GM19328 (cell line): ENCODE data around the gene MSL1.
"Not testable (repeated sequence)": the region's sequence is repeated elsewhere in the genome, so short reads cannot be mapped to it uniquely, and the experiment has no call there.

Source experiments
- ATAC-seq: cut with Tn5 transposase; IDR thresholded peaks from one replicate; pipeline ENCODE4 v1.9.1; 2021; ENCODE audit warnings: mild to moderate bottlenecking, moderate library complexity; ENCODE audit not compliant: unreplicated experiment

The MSL1 gene

DNA sequence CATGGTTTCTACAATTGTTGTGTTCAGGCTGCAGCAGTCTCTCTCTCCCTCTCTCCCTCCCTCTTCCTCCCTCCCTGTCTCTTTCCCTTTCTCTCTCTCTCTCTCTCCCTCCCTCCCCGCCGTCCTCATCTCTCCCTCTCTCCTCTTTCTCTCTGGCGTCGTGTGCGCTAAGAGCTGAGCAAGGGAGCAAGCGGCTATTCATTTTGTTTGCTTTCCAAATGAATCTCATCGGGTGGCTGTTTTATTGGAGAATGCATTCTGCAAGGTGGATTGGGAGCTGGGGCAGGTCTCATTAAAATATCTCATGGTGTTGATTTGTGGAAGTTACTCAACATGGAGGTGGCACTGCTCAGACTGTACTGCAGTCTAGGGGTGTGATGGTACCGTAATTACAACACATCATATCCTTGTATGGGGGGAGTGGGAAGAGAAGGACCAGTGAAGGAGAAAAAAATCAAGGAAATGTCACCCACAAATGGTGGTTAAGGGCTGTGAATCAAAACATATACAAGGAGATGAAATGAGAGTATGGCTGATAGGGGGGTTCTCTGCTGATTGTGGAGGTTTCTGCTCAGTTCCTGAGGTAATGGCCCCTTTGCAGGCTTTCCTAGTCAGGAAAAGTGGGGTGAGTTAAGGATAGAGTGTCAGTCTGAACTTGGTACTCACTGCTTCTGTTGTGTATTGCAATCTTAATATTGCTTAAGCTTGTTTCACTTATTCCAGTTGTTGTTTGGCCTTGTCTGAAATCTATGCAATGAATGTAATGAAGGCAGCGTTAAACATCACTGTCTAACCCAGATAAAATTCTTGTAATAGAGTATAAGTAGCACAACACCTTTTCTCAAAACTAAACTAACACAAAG is 2.7 kb downstream of the MSL1 start:
- ATAC-seq = no peak

DNA sequence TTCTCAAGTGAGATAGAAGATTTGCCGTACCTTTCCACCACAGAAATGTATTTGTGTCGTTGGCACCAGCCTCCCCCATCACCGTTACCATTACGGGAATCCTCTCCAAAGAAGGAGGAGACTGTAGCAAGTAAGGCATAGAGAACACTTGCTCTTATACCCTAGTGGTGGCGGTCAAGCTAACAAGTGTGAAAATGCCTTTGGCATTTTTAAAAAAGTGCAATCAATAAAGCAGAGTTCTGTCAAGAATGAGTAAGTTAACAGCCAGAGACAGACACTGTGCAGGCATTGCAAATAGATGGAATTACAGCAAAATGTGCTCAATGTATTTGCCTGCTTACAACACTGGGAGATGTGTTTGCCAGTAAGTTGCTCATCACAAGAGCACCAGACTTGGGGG is 7.7 kb downstream of the MSL1 start:
- ATAC-seq = no peak

DNA sequence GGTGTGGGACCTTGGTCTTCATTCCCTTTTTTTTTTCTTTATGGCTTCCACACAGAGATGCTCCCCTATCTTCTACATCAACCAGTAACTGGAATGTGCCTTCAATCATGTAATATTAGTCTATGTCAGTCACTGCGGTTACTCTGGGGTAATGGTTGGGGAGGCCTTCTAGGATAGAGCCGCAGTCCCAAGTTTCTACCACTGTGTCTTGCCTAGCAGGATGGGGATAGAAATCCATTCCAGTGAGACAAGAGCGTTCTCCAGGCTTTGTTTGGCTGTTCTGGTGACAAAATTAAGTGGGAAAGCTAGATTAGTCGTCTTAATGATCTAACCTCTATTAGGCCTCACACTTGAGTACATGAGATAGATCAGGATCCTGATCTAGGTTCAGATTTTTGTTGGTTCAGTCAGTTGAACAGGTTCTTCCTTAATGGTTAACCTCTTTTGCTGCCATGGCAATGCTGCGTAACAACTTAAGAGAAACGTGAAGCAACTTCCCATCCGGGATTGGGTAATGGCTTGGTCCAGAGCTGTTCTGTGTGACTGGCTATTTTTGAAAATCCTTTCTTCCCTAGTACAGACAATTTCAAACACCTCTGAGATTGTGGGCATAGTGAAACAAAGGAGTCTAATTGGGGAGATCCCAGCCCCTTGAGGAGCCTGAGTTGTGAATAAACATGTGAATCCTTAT is 8.7 kb downstream of the MSL1 start:
- no peak for ATAC-seq

- ATAC-seq = no peak
Observed at GRCh38 chr17:40134184-40134583, 12.4 kb downstream of the MSL1 start.

DNA sequence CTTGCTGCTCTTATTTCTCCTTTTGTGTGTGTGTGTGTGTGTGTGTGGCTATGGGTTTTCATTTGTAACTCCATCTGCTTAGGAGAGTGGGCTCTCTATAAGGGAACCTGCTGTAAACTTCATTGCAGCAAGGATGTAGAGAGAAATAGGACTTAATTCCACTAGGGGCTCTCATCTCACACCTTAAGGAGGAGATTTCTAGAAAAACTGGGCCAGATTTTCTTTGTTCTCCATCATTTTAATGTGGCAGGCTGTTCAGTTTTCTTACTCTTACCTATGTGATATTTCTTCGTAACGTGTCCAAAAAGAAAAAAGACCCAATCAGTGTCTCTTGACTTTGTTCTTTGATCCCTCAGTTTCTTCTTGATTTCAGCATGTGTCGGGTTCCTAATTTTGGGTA is 14.0 kb downstream of the MSL1 start:
- no peak for ATAC-seq

- ATAC-seq = no peak
Observed at GRCh38 chr17:40139566-40140058, 17.8 kb downstream of the MSL1 start.

DNA sequence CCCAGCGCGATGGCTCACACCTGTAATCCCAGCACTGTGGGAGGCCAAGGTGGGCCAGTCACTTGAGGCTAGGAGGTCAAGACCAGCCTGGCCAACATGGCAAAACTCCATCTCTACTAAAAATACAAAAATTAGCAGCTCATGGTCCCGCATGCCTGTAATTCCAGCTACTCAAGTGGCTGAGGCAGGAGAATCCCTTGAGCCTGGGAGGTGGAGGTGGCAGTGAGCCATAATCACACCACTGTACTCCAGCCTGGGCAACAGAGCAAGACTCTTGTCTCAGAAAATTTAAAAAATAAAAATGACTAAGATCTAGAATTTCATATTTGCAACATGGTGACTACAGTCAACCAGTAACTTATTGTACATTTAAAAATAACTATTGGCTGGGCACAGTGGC is 21.4 kb downstream of the MSL1 start:
- not testable (repeated sequence) for ATAC-seq

DNA sequence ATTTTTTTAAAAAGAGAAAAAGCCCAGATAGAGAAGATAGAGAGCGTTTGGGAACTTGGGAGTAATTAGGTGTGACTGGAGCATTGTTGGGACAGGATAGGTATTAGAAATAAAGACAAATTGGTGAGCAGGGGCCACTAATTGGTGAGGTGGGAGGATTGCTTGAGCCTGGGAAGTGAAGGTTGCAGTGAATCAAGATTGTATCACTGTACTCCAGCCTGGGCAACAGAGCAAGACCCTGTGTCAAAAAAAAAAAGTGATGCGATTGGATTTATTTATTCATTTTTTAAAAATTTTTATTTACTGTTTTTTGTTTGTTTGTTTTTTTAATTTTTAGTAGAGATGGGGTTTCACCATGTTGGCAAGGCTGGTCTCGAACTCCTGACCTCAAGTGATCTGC is 23.7 kb downstream of the MSL1 start:
- ATAC-seq = no peak

DNA sequence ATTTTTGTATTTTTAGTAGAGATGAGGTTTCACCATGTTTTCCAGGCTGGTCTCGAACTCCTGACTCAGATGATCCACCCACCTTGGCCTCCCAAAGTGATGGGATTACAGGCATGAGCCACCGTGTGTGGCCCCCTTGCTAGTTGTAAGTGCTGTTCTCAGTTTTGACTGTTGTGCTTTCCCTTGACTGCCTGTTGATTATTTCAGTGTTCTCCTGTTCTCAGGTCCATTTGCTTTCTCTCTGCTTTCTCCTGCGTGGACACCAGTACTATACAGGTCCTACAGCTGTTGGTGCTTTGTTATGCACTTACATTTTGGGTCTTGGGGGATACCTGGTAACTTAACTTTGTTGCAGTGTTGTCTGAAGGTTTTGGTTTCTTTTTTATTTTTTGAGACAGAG is 26.8 kb downstream of the MSL1 start:
- ATAC-seq = no peak

- ATAC-seq = no peak
Observed at GRCh38 chr17:40150276-40150675, 28.5 kb downstream of the MSL1 start.

- no peak for ATAC-seq
Observed at GRCh38 chr17:40151414-40151963, 29.7 kb downstream of the MSL1 start.

GRCh38 chr17:40153603-40154236 is 31.9 kb downstream of the MSL1 start:
- ATAC-seq = no peak

DNA sequence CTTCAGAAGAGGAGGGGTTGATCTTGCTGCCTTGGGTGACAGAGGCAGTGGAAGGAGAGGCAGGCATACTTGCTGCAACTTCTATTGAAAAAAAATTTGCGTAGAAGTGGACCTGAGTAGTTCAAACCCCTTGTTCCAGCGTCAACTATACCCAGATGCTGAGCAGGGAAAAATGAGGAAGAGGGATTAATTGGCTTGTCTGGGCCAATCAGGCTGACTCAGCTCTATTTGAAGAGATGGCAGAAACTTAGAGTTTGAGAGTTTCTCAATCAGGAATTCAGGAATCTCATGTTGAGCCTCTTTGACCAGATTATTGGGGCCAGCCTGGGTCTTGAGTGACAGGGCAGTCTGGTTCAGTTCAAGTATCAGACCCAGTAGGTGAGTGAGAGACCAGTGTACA is 36.2 kb downstream of the MSL1 start:
- ATAC-seq = no peak

DNA sequence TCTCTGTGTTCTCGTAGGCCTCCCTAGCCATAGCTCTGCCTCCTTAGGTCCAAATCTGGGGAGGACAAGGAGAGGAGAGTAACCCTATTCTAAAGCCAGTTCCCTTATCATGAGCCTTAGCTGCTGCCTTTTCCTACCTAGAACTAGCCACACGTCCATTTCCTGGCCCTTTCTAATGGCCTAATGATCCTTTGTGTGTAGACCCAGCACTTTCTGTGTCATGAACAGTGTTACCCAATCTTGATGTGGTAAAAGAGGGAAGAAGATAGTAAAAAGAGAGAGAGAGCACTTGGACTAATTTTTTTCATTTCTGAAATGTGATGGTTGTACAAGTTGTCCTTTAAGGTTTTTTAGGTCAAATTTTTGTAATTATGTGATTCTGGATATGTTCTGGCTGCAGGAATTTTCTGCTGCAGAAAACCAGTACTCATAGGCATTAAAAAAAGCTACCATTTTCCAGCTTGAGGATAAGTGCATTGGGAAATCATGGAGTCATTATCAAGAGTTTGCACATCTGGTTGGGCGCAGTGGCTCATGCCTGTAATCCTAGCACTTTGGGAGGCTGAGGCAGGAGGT is 36.8 kb downstream of the MSL1 start:
- no peak for ATAC-seq

DNA sequence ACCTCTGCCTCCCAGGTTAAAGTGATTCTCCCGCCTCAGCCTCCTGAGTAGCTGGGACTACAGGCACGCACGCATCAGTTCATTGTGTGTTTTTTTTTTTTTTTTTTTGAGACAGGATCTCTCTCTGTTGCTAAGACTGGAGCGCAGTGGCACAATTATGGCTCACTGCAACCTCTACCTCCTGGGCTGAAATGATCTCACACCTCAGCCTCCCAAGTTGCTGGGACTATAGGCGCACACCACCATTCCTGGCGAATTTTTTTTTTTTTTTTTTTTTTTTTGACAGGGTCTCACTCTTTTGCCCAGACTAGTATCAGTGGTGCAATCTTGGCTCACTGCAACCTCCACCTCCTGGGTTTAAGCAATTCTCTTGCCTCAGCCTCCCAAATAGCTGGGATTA is 37.7 kb downstream of the MSL1 start:
- no peak for ATAC-seq

DNA sequence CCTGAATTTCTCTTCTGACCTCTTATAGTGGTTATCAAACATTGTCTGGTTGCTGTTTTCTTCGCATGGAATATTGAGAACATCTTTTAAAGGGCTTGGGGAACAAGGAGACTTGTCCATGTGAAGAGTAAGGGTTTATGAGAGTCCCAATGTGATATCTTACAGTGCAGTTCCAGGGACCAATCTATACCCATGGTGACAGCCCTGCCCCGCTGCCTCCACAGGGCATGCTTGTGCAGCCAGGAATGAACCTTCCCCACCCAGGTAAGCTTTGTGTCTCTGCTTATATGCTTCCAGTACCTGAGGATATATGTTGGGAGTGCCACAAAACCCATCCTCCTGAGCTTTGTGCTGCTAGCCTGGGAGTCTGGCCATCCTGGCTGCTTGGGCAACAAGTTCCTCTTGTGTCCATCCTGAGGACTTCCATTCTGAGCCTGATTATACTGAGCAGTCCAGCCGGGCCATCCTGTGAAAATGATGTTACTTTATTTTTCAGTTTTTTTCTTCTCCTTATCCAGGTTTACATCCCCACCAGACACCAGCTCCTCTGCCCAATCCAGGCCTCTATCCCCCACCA is 46.0 kb downstream of the MSL1 start:
- no peak for ATAC-seq

DNA sequence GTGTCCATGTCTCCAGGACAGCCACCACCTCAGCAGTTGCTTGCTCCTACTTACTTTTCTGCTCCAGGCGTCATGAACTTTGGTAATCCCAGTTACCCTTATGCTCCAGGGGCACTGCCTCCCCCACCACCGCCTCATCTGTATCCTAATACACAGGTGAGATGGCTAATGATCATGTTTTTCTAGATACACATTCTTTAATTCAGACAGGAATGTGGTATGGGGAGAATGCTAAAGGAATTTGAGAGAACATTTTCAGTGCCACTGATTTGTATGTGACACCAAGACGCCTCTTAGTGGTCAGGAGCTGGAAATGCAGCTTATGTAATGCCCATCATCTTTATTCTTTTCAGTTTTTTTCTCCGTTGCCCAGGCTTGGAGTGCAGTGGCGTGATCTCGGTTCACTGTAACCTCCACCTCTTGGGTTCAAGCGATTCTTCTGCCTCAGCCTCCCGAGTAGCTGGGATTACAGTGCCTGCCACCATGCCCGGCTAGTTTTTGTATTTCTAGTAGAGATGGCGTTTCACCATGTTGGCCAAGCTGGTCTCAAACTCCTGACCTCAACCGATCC is 46.6 kb downstream of the MSL1 start:
- ATAC-seq = no peak

DNA sequence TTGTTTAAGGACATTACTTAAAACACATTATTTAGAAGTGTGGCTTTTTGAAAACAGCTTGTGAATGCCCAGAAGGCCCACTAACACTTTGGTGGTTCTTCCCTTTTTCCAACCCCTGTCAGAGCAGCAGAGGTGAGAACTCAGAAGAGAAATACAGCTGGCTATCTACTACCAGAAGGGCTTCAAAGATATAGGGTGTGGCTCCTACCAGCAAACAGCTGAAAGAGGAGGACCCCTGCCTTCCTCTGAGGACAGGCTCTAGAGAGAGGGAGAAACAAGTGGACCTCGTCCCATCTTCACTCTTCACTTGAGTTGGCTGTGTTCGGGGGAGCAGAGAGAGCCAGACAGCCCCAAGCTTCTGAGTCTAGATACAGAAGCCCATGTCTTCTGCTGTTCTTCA is 48.6 kb downstream of the MSL1 start:
- no peak for ATAC-seq

DNA sequence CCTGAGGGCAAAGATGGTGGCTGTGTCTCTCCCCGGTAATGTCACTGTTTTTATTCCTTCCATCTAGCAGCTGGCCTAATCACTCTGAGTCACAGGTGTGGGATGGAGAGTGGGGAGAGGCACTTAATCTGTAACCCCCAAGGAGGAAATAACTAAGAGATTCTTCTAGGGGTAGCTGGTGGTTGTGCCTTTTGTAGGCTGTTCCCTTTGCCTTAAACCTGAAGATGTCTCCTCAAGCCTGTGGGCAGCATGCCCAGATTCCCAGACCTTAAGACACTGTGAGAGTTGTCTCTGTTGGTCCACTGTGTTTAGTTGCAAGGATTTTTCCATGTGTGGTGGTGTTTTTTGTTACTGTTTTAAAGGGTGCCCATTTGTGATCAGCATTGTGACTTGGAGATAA is 50.0 kb downstream of the MSL1 start:
- no peak for ATAC-seq

GRCh38 chr17:40173091-40173777 is 51.5 kb downstream of the MSL1 start:
- no peak for ATAC-seq
